Stimulated activated naive CD8-positive, alpha-beta T cell treated with anti-CD3 and anti-CD28 coated beads, Interleukin-15, Interleukin-2, amounts not matched to agents 100 U/mL and 50 U/mL, for 24 hours (primary cell): ENCODE results near the gene KLHL18.
"Not testable (repeated sequence)": the region's sequence is repeated elsewhere in the genome, so short reads cannot be mapped to it uniquely, and the experiment has no call there.

ENCODE experiments used
- ATAC-seq: fragments of 150-1000 bp; cut with Tn5 transposase; one replicate; pipeline ENCODE4 v1.10.0; 2021
- DNase-seq: peaks from one replicate; pipeline ENCODE4 v3.0.0; 2021

Gene KLHL18

DNA sequence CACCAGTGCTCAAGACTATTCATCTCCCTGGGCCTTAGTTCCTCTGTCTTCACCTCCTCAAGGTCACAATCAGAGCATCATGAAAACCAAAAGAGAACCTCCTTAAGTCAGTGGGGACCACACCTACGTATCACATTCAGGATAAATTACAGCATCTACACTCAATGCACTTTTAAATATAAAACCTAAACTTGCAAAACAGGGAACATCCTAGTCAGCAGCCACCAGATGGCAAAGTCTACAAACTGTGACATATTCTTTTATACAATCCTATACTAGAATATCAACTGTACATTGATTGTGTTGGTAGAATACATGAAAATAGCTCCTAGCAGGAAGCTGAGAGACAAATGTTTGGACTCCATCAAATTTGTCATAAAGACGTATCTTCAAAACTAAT lies 8.1 kb upstream of the KLHL18 start:
- ATAC-seq (no peak), DNase-seq (no peak)

DNA sequence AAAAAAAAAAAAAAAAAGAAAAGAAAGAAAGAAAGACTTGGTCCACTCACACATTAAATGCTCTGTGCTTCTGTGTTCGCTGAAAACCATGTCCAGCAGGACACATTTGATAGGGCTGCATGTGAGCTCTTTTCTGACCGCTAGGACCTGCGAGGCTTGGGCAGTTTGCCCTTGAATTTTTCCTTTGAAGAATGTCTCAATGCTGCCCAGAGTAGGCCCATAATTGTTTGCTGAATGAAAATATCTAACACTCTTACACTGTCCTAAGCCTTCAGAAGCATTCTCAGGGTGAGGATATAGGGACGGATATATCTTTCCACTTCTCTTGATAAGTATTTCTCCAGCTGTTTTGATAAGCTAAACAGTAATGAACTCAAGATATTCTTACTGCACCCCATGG lies 6.2 kb upstream of the KLHL18 start:
- DNase-seq (no peak), ATAC-seq (no peak)

DNA sequence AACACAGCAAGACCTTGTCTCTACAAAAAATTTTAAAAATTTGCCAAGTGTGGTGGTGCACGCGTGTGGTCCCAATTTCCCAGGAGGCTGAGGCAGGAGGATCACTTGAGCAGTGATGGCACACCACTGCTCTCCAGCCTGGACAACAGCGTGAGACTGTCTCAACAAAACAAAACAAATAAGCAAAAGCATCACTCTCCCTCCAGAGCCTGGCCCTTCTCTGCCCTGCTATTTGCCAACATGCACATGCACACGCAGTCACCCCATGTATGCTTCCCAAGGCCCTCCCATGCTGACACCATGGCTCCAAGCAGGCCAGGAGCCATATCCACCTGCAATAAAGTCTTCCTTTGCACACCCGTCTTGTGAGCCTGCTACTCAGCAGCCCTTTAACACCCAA lies 2.2 kb upstream of the KLHL18 start:
- DNase-seq (no peak), ATAC-seq (no peak)

DNA sequence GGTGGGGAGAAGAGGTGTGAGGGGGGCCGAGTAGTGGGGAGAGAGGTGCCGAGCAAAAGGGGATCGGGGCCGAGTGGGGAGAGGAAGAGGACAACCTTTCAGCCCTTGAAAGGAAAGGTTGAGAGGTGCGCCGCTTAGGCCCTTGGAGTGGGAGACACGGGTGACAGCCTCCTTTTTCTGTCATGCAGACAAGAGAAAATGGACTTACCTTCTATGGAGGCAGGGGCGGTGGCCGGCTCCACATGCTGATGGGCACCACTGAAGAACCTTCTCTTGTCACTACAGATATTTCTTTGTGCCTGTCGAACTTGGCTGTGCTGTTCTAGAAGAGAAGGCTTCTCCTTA lies 421 bp downstream of the KLHL18 start:
- ATAC-seq (no peak), DNase-seq (peak; percentile 36)

DNA sequence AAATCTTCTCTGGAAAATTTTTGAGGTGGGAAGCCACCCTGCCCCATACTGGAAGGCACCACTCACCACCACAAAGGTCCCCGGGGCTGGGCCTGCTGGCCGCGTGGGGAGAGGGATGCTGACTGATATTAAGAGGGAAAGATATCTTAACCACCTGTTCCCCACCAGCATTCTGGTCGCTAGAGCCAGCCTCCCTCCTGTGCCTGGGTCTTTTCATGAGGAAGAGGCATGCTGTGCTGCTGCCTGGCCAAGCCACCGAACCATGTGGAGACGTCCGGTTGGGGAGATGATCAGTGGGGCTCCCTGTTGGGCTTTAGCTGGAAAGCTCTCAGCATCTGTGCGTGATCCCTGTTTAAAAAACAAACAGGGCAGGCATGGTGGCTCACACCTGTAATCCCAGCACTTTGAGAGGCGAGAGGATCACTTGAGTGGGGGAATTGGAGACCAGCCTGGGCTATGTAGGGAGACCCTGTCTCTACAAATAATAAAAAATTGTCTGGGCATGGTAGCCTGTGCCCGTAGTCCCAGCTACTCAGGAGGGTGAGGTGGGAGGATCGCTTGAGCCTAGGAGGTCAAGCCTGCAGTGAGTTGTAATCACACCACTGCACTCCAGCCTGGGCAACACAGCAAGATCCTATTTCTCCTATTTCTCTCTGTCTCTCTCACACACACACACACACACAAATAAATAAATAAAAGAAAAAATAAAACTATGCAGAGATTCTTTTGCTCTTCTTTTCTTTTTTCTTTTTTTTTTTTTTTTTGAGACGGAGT lies 1.0 kb downstream of the KLHL18 start:
- ATAC-seq (peak; percentile 26), DNase-seq (peak; percentile 64)

DNA sequence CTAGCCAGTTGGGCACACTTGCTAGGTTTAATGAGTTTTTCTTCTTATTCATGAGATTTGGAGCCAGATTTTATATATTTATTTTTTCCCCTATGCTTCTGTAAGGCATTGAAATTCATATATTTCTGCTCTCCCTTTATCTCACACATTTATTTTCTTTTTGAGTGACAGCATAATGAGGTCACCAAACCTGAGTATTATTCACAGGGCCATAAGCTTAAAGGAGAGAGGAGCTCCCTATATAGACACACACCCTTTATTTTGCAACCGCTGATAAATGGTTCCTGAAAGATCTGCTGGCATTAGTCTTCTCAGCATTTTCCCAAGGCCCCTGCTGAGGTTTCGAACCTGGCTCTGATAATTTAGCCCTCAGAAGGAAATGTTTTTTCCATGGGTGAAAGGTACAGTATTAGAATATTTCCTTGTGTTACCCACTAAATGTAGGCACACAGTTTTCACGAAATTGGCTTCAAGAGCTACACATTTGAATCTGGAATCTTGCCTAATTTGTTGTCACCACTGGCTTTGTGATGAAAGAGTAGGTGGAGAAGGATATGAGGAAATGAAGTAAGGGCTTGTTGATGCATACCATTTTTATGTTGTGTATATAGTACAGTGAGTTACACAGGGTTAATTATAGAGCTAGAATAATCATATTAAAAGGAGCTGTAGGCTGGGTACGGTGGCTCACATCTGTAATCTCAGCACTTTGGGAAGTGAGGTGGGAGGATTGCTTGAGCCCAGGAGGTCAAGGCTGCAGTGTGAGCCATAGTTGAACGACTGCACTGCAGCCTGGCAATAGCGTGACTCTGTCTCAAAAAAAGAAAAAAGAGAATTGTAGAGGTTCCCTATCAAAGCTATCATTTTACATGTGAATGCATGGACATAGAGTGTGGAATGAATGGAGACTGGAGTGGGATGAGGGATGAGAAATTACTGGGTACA lies 6.5 kb downstream of the KLHL18 start:
- no peak for ATAC-seq
- no peak for DNase-seq

DNA sequence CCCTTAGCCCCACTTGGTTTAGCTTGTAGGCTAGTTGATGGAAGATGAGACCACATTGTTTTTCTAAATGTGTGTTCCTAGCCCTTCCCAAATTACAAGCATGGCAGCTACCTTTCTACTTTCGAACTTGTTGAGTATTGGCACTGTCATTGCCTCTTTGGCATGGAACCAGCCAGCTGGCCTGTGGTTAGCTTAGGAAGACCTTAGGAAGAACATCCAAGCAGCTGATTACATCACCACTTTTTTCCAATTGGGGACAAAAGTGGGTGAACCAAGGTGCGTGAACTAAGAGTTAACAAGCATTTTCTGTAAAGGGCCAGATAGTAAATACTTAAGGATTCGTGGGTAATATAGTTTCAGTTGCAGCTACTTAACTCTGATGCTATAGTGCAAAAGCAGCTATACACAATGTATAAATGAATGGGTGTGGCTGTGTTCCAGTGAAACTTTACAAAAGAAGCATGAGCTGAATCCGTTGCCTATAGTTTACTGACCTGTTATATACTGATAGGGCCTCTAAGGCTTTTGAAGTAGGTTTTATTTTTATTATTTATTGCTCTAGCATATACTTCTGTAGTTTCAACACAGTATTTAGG lies 8.5 kb downstream of the KLHL18 start:
- ATAC-seq (no peak), DNase-seq (no peak)

DNA sequence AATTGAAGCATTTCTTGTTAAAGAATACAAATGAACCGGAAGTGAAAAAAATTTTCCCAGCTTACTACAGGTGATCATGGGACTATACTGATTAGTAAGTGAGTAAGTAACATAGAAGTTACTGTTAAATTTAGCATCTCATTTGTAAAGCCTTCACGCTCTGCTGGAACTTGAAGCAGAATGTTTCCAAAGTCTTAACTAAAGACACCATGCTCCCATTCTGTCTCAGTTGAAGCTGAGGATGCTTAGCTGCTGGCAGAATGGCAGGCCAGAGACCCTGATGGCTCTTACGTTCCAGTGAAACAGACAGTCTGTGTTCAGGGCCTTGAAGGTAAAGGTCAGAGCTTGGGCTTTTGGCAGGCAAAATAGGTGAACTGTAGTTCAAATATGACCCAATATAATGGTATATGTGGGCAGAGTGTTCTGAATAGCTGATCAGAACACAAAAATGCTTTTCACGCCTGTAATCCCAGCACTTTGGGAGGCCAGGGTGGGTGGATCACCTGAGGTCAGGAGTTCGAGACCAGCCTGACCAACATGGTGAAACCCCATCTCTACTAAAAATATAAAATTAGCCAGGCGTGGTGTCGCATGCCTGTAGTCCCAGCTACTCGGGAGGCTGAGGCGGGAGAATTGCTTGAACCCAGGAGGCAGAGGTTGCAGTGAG lies 9.1 kb downstream of the KLHL18 start:
- not testable (repeated sequence) for ATAC-seq, DNase-seq

DNA sequence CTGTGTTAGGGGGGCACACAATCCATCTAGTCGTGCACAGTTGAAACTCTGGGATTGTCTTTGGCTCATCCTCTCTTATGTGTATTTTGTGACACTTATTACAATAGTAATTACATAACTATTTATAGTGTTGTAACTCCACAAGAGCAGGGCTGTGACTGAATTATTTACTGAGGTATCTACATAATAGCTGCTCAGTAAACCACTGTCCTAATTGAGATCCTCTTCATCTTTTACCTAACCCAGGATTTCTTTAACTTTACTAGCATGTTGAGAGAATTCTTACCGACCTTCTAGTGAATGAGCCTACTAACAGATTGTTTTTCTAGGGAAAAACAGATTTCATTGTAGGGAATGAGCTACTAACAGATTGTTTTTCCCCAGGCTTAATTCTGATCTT lies 11.1 kb downstream of the KLHL18 start:
- DNase-seq (no peak), ATAC-seq (no peak)

DNA sequence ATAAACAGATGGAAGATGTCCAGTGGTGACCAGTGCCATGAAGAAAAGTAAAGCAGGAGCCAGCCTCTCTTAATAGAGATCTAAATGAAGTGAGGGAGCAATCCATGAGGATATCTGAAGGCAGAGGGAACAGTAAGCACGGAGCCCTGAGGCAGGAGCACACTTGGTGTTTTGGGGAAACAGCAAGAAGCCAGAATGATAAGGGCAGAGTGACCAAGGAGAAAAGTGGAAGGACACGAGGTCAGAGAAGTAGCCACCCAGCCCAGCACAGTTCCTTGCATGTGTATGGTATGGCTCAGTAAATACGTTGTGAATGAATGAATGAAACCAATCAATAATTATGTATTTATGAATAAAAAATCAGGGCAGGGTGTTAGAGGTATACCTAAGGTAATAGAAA lies 11.6 kb downstream of the KLHL18 start:
- DNase-seq (no peak), ATAC-seq (no peak)

DNA sequence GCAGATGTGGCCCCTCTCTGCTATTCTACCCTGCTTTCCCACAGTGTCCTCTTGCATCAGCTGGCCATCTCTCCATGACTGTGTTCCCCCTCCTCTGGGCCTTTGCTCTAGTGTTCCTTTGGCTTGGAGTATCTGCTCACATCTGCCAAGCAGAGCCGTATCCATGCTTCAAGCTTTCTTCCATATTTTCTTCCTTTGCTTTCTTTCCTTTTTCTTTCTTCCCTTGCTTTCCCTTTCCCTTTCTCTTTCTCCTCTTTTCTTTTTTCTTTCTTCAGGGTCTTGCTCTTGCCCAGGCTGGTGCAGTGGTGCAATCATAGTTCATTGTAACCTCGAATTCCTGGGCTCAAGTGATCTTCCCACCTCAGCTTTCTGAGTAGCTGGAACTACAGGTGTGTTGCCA lies 12.6 kb downstream of the KLHL18 start:
- ATAC-seq: no peak
- DNase-seq: no peak

DNA sequence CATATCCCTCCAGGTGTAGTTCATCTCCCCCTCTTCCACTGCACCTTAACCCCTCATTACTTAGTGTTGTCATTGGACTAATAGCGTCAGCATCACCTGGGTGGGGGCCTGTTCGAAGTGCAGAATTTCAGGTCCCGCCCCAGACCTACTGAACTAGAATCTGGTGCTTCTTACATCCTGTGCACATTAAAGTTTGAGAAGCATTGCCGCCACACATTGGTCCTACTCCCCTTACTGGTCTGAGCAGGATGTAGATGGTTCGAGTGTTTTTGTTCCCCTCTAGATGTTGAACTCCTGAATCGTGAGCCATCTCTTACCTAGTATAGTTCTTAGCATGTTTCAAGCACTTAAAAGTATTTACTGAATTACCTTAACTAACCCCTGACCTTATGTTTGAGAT lies 13.2 kb downstream of the KLHL18 start:
- ATAC-seq: no peak
- no peak for DNase-seq

DNA sequence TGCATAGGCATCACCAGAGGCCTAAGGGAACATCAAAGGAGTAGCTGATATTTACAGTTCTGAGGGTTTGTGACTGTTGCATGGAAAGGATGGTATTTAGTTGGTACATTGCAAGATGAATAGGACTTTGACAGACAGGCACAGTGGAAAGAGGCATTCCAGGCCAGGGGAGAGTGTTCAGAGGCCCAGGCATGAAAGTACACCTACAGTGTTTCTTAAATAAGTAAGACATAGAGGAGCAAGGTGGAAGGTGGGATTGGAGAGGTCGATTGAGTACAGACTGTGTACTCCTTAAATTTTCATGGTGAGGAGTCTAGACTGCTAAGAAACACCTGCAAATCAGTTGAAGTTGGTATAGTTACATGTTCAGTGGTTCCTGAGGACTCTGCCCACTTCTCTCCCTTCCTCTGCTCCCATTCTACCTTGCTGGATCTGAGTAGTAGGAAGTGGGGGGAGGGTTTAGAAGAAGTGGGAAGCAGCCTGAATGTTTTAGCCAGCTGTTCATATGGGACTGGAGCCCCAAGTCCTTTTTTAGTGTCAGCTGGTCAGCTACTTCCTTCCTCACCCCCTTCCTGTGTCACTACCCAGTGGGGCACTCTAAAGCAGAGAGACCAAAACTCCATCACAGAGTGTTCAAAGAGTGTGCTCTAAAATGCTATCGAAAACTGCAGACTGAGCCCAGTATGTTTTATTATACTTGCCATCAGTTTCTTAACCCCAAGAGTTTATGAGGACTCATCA lies 14.0 kb downstream of the KLHL18 start:
- no peak for ATAC-seq
- no peak for DNase-seq

DNA sequence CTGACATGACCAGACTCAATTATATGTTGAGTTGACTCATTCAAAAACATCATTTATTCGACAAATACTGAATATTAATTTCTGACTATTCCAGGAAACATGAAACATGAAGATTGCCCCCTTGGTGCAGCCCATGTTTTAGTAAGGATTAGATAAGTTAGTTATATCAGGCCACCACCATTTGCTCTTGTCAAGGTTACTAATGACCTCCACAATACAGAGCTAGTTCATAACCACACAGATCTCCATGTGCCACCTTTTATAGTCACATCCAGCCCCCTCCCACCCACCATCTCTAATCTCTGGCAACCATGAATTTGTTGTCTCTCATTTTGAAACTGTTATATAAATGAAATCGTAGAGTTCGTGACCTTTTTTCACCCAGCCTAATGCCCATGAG lies 15.7 kb downstream of the KLHL18 start:
- DNase-seq: no peak
- ATAC-seq: no peak

DNA sequence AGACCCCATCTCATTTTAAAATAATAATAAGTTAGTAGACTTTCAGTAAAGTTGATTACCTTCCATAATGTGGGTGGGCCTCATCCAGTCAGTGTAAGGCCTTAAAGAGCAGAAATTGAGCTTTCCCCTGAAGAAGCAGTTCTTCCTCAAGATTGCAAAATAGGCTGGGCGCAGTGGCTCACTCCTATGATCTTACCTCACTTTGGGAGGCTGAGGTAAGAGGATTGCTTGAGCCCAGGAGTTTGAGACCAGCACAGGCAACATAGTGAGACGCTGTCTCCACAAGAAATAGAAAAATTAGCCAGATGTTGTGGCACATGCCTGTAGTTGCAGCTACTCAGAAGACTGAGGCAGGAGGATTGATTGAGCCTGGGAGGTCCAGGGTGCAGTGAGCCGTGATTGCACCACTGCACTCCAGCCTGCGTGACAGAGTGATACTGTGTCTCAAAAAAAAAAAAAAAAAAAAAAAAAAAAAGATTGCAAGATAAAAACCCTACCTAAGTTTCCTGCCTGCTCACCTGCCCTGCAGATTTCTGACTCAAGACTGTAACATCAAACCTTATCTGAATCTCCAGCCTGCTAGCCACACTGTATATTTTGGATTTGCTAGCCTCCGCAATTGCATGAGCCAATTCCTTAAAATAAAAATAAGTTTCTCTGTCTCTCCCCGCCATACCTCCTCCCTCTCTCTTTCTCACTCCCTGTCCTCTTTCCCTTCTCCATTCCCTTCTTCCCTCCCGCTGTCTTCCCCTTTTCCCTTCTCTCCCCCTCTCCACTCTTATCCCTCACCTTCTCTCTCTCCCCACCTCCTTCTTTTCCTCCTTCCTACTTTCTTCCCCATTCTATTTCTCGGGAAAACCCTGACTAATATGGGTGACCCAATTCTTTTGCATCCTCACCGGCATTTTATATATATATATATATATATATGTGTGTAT lies 16.9 kb downstream of the KLHL18 start:
- no peak for ATAC-seq

DNA sequence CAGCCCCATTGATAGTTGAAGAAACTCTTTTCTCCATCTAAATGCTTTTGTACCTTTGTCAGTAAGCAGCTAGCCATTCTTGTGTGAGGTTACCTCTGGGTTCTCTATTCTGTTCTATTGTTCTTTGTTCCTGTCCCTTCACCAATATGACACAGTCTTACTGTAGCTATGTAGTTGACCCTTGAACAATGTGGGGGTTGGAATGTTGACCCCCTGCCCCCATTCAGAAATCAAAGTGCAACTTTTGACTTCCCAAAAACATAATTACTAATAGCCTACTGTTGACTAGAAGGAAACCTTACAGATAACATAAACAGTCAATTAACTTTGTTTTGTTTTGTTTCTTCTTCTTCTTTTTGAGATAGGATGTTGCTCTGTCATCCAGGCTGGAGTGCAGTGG lies 18.7 kb downstream of the KLHL18 start:
- no peak for DNase-seq
- no peak for ATAC-seq

More for the DNA sequence above, 16.9 kb downstream of the KLHL18 start:
- no peak for DNase-seq

DNA sequence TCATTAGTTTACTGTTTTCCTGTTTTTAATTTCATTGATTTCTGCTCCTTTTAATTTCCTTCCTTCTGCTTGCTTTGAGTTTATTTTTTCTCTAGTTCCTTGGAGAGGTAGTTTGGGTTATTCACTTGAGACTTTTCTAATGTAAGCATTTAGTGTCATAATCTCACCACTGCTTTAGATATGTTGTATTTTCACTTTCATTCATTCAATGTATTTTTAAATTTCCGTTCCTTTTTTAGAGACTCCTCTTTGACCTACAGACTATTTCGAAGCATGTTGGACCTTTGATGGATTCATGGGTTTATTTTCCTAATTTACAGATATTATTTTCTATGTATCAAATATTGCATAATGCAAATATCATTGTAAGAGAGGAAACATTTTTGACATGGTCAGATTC lies 23.3 kb downstream of the KLHL18 start:
- no peak for DNase-seq
- ATAC-seq: no peak

DNA sequence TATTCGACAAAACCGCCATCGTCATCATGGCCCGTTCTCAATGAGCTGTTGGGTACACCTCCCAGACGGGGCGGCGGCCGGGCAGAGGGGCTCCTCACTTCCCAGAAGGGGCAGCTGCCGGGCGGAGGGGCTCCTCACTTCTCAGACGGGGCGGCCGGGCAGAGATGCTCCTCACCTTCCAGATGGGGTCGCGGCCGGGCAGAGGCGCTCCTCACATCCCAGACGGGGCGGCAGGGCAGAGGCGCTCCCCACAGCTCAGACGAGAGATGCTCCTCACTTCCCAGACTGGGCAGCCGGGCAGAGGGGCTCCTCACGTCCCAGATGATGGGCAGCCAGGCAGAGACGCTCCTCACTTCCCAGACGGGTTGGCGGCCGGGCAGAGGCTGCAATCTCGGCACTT lies 26.5 kb downstream of the KLHL18 start:
- DNase-seq, ATAC-seq: not testable (repeated sequence)

DNA sequence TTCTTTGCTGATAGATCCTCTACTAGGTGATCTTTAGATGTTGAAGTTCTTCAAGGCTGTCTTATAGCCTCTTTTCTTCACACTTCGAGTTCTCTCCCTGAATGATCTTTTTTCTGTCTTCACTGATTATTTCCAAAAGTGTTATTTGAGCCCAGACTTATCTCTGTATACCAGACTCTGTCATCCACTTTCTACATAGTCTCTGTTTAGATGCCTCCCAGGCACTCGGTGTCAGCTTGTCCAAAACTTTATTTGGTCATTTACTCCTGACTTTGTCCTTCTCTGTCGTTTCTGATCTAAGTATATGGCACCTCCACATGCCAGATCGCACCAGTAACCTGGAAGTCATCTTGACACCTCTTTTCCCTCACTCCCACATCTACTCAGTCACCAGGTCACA lies 27.6 kb downstream of the KLHL18 start:
- ATAC-seq (no peak), DNase-seq (no peak)

DNA sequence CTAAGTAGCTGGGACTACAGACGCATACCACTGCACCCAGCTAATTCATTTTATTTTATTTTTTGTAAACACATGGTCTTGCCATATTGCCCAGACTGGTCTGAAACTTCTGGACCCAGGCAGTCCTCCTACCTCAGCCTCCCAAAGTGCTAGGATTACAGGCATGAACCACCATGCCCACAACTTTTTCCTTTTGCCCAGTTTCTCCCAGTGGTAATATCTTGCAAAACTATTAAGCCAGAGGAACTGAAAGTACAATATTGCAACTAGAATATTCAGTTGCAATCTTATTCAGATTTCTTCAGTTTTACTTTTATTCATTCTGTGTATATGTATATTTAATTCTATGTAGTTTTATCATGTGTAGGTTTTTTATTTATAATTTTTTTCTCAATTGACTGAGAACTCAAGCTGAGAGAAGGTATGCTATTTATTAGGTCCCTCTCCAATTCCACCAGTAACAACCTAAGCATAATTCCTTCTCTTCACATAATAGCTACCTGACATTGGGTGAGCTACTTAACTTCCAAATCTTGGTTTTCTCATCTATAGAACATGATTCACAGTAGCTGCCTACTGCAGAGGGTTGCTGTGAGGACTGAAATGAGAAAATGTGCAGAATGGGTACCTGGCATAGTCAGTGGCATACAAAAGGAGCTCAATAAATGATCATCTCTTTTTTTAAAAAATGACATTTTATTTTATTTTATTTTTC lies 30.8 kb downstream of the KLHL18 start:
- ATAC-seq: no peak
- no peak for DNase-seq
